Hematopoietic multipotent progenitor cell (in vitro differentiated cells): ENCODE results near the gene LHFPL2. TPM values are rescaled to one million over a fixed set of nuclear protein-coding genes. Genes with fewer than 3 reads are reported as not detected.

ENCODE experiments used
- DNase-seq, 3 donors: peaks; one replicate each; pipeline ENCODE4 v3.0.0-alpha.2; 2011 to 2015; ENCODE audit warnings: low read depth in 2 of 3, low spot score in 2 of 3
- total RNA-seq: library from RNA; depleted of rRNA; stranded (reverse); fragments of >200 nt; gene quantifications from one replicate; pipeline ENCODE4 v1.2.3, GENCODE V29; 2012

LHFPL2 gene
- total RNA-seq, 1 donor, result 19.7 TPM

GRCh38 chr5:78552729-78553342 is 95.7 kb downstream of the LHFPL2 start:
- peak in 1 of 3 donors; percentile 36 for DNase-seq

- DNase-seq, result no peak
These were observed 97.7 kb downstream of the LHFPL2 start for GRCh38 chr5:78550891-78551290.

GRCh38 chr5:78549043-78549442 is 99.5 kb downstream of the LHFPL2 start:
- peak in 1 of 3 donors; percentile 47 for DNase-seq

DNA sequence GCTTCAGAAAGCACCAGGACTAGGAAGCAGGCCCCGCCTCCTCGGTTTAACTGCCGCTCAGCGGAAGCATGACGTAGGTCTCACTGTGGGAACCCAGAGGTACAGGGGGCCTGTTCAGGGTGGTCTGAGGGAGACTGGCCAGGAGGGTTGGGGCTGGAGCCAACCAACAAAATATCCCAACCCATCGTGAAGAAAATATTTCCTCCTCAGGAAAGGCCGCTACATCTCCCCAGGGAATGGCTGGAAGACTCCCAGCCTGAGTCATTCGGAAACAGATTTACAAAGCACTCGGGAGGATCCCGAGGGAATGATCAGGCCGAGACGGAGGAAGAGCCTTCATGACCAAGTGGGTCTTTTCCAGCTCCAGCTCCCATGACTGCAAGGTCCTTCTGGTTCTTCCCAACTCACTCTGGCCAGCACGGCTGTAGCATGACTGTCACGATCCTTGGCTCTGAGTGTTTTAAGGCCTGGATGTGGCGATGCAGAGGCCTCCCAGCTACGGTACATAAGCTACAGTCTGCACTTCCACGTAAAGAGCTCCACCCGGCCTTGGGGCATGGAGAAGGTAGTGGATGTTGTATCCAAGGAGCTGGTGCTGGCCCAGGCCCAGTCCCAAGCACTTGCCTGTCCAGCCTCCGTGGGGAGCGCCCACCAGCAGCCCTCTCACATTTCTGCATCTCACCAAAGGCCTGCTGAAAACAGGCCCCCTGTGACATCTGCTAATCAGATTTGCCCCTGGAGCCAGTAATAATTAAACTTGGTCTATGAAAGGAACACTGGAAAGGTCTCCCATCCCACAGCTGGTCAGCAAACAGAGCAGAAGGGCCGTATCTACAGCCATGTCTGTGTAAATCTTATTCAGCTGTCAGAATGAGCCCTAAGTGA is 100.6 kb downstream of the LHFPL2 start:
- no peak for DNase-seq

GRCh38 chr5:78547183-78547582 is 101.4 kb downstream of the LHFPL2 start:
- DNase-seq, result no peak

- no peak for DNase-seq
These were observed 102.1 kb downstream of the LHFPL2 start for GRCh38 chr5:78546276-78546996.

DNA sequence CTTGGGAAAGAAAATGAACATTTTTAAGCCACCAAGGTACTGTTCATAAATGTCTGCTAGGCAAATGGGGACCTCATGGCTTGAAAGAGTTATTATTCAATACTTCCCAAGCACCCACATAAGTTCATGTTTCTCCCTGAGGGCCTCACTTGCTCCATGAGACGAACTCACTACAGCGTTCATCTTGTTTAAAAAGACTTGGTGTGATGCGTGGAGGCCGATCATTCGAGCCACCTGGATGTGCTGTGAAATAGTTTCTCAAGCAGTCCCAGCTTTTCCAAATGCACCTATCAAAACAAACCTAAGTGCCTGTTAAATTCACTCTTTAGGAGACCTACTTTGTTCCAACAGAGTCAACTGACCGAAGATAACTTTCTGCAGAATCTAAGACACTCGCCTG is 103.2 kb downstream of the LHFPL2 start:
- no peak for DNase-seq

DNA sequence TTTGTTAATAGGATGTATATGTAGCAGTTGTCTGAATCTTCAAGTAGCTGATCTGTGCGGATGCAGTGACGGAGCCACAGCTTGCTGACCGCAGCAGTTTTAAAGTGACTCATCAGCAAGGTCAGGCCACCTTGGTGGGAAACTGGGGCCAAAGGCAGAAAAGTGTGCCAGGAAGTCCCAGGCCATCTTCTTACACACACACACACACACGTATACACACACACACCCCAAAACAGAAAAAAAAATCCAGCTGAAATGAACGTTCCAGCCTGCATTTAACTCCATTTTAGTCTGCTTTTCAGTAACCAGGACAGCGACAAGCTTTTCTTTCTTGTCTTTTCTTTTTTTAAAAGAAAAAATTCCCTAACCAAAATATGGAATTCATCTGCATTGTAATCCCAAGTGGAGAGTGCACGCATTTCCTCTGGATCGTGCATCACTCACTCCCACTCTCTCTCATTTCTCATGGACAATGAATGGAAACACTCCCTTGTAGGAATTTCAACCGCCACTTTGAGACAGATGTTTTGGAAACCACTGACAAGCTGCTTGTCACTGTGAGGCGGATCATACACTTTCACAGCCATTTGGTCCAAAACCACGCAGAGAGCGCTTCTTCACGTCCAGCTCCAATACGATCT is 103.9 kb downstream of the LHFPL2 start:
- DNase-seq, result no peak

- DNase-seq, result no peak
These were observed 104.7 kb downstream of the LHFPL2 start for GRCh38 chr5:78543916-78544315.

- no peak for DNase-seq
These were observed 105.3 kb downstream of the LHFPL2 start for GRCh38 chr5:78543292-78543691.

GRCh38 chr5:78542321-78542840 is 106.2 kb downstream of the LHFPL2 start:
- no peak for DNase-seq

DNA sequence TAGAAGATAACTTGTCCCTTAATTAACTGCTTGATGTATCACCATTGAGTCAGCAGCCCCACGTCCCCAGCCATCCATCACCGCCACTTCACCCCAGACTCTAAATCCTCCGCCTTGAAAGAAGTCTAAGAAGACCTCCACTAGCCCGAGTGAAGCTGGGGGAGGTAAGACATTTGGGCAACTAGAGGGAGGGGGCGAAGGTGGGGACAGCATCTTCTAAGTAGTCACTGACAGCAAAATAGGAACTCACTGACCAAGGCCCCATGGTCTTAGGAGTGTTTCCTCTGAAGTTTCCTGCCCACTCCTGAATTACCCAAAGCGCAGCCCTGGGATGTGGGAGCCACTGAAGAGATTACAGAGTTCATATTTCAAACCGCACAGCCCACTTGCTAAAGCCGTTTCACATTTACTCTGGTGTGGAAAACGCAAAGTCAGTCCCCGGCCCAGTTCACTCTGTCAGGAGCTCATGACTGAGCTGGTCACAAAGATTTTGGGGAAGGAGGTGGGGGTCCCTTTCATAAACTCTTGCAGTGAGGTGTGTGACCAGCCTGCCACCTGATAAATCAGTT is 107.4 kb downstream of the LHFPL2 start:
- DNase-seq, result peak in 1 of 3 donors; percentile 21

- DNase-seq, result no peak
These were observed 108.1 kb downstream of the LHFPL2 start for GRCh38 chr5:78540335-78541085.

DNA sequence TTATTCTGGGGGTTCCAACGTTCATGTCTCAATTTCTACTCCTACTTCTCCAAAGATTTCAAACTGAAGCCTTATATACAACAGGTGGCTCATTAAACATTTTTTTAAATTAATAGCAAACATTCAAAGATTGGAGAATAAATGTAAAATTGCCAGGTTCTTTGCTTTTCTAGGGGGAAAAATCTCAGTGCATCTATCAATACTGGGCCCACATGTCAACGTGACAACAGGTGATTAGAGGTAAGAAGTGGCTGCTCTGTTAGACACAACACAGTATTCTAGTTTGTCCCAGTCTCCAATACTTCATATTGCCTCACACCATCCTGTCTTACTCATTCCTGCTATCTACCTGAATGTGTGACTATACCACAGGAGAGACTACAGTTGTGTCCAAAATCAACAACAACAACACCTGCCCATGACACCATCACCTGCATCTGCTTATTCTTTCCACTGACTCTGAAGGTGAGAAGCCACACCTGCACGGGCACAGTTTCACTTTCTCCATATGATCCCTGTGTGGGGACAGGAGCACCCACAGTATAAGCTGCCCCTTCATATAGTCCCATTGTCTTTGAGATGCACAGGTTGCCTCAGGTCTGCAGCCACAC is 110.2 kb downstream of the LHFPL2 start:
- DNase-seq, result no peak

GRCh38 chr5:78537821-78538220 is 110.8 kb downstream of the LHFPL2 start:
- peak in 2 of 3 donors; percentile 35 to 63 for DNase-seq

DNA sequence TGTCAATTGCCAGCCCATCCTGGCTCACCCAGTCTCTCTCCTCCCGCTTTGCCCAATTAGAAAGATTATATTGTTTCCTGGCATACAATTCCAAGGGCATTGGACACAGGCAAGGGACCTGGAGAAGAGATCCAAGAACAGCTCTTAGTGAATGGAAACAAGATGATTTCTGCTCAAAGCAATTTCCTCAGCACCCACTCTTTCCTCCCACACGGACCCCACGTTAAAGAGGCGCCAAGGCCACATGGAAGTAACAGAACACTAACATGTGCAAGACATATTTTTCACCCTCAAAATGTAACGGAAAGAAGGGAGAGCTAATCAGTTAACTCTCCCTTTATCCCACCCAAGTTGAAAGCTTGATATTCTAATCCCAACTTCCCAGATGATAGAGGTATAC is 111.2 kb downstream of the LHFPL2 start:
- DNase-seq, result no peak

GRCh38 chr5:78536661-78537196 is 111.8 kb downstream of the LHFPL2 start:
- no peak for DNase-seq

- DNase-seq, result no peak
These were observed 113.7 kb downstream of the LHFPL2 start for GRCh38 chr5:78534905-78535200.
